ENCODE data around the gene WDR81.

GRCh38 chr17:1786708-1787107 lies 62.2 kb downstream of the WDR81 start:
- TF ChIP-seq FOXA1 (IDR thresholded peaks at IDR 0.05) (no peak), L3MBTL2 (conservative IDR thresholded peaks at IDR 0.05) (no peak), FOXM1 (IDR thresholded peaks at IDR 0.05; ENCODE audit: borderline replicate concordance) (no peak), SUZ12 (IDR thresholded peaks at IDR 0.05) (no peak), SP1 (IDR thresholded peaks at IDR 0.05) (no peak), HDGF (IDR thresholded peaks at IDR 0.05; ENCODE audit: borderline replicate concordance) (no peak), ZNF384 (IDR thresholded peaks at IDR 0.05) (no peak), ARNT (IDR thresholded peaks at IDR 0.05) (no peak), BHLHE40 (IDR thresholded peaks at IDR 0.05; ENCODE audit: borderline replicate concordance) (no peak), LEF1 (IDR thresholded peaks at IDR 0.05; ENCODE audit: borderline replicate concordance) (no peak), FOXK2 (IDR thresholded peaks at IDR 0.05) (no peak)
